SK-N-SH treated with all-trans-retinoic acid at 6 μM for 48 hours (cell line): ENCODE measurements around the gene RUFY3.

Experiments
- CSRNP3 ChIP-seq: fragments of 250-450 bp; sonication (Bioruptor Pico); IDR thresholded peaks from 2 replicates; pipeline ENCODE4 v1.5.1; 2021; ENCODE audit warnings: mild to moderate bottlenecking, moderate library complexity
- PATZ1 ChIP-seq: fragments of 250-450 bp; sonication (Bioruptor Pico); IDR thresholded peaks from 2 replicates; pipeline ENCODE4 v1.8.0; 2020; ENCODE audit warnings: mild to moderate bottlenecking, moderate library complexity, borderline replicate concordance
- RARB ChIP-seq: fragments of 250-450 bp; sonication (Bioruptor Pico); IDR thresholded peaks from 2 replicates; pipeline ENCODE4 v1.8.0; 2021; ENCODE audit warnings: mild to moderate bottlenecking, moderate library complexity
- TCF4 ChIP-seq: fragments of 250-450 bp; sonication (Bioruptor Pico); IDR thresholded peaks from 2 replicates; pipeline ENCODE4 v1.8.0; 2021; ENCODE audit warnings: mild to moderate bottlenecking, moderate library complexity, borderline replicate concordance
- TOX ChIP-seq: fragments of 250-450 bp; sonication (Bioruptor Pico); IDR thresholded peaks from 2 replicates; pipeline ENCODE4 v1.8.0; 2021; ENCODE audit warnings: mild to moderate bottlenecking, moderate library complexity, borderline replicate concordance
- ZFP3 ChIP-seq: fragments of 250-450 bp; sonication (Bioruptor Pico); IDR thresholded peaks from 2 replicates; pipeline ENCODE4 v1.5.0; 2020; ENCODE audit warnings: mild to moderate bottlenecking, moderate library complexity
- ZFP30 ChIP-seq: fragments of 450-650 bp; formaldehyde crosslinking; IDR thresholded peaks from 2 replicates; pipeline ENCODE4 v1.5.0; 2022; ENCODE audit warnings: mild to moderate bottlenecking, moderate library complexity
- ZNF565 ChIP-seq: fragments of 450-650 bp; formaldehyde crosslinking; conservative IDR thresholded peaks from 2 replicates; pipeline ENCODE4 v1.5.0; 2020; ENCODE audit warnings: low read depth, mild to moderate bottlenecking, moderate library complexity
- ZNF70 ChIP-seq: fragments of 450-650 bp; formaldehyde crosslinking; IDR thresholded peaks from 2 replicates; pipeline ENCODE4 v1.5.0; 2020; ENCODE audit warnings: mild to moderate bottlenecking, moderate library complexity

DNA sequence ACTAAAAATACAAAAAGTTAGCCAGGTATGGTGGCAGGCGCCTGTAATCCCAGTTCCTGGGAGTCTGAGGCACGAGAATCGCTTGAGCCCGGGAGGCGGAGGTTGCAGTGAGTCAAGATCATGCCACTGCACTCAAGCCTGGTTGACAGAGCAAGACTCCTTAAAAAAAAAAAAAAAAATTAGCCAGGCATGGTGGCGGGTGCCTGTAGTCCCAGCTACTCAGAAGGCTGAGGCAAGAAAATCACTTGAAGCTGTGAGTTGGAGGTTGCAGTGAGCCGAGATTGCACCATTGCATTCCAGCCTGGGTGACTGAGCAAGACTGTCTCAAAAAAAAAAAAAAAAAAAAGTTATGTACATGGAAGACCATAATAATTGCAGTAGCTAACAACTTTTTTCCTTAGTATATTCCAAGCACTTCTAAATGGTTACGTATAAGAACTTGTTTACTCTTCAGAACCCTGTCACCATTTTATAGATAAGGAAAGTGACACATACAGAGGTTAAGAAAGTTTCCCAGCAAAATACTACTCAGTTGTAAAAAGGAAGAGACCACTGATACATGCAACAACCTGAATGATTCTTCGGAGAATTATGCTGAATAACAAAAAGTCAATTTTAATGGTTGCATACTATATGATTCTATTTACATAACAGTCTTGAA lies 24.5 kb downstream of the RUFY3 start:
- no peak for TF ChIP-seq ZNF70 (CRISPR knock-in tag)
- TF ChIP-seq ZFP3 (CRISPR knock-in tag) = no peak
- no peak for TF ChIP-seq TCF4
- TF ChIP-seq PATZ1 (CRISPR knock-in tag) = no peak
- no peak for TF ChIP-seq ZNF565
- TF ChIP-seq ZFP30 (CRISPR knock-in tag) = no peak
- no peak for TF ChIP-seq CSRNP3 (CRISPR knock-in tag)
- TF ChIP-seq RARB = no peak
- no peak for TF ChIP-seq TOX (CRISPR knock-in tag)
